Daoy (cell line): Measurements from ENCODE around the gene PARP1. TPM values are rescaled to one million over a fixed set of nuclear protein-coding genes. Genes with fewer than 3 reads are reported as not detected.
A peak's percentile ranks its signal among the peaks of the same experiment; 100 is the strongest.
"Not testable (repeated sequence)": the region's sequence is repeated elsewhere in the genome, so short reads cannot be mapped to it uniquely, and the experiment has no call there.

ENCODE experiments used
- DNase-seq: peaks from one replicate; pipeline ENCODE4 v3.0.0-alpha.2; 2015; ENCODE audit warnings: low read depth
- total RNA-seq: library from RNA; depleted of rRNA; stranded (reverse); fragments of >200 nt; shearing (Covaris generic); gene quantifications from 2 replicates; pipeline ENCODE4 v1.2.3, GENCODE V29; 2014

PARP1 gene
- total RNA-seq, 1 experiment from 2014 or later: 242 TPM

GRCh38 chr1:226428791-226429461, 21.0 kb upstream of the PARP1 start:
- peak; percentile 82 for DNase-seq

GRCh38 chr1:226428348-226428747, 20.5 kb upstream of the PARP1 start:
- no peak for DNase-seq

GRCh38 chr1:226427131-226427530, 19.2 kb upstream of the PARP1 start:
- DNase-seq: no peak

- DNase-seq: not testable (repeated sequence)
These were observed 18.5 kb upstream of the PARP1 start for GRCh38 chr1:226426395-226426794.

GRCh38 chr1:226425431-226426031, 17.6 kb upstream of the PARP1 start:
- DNase-seq: no peak

- no peak for DNase-seq
These were observed 17.1 kb upstream of the PARP1 start for GRCh38 chr1:226425004-226425378.

- DNase-seq: peak; percentile 65
These were observed 16.5 kb upstream of the PARP1 start for GRCh38 chr1:226424221-226425003.

- DNase-seq: no peak
These were observed 14.6 kb upstream of the PARP1 start for GRCh38 chr1:226422478-226422877.

- DNase-seq: no peak
These were observed 13.0 kb upstream of the PARP1 start for GRCh38 chr1:226420897-226421296.

GRCh38 chr1:226420328-226420727, 12.4 kb upstream of the PARP1 start:
- DNase-seq: no peak

- no peak for DNase-seq
These were observed 11.6 kb upstream of the PARP1 start for GRCh38 chr1:226419284-226420029.

GRCh38 chr1:226417830-226418546, 10.1 kb upstream of the PARP1 start:
- DNase-seq: no peak

GRCh38 chr1:226417350-226417749, 9.5 kb upstream of the PARP1 start:
- no peak for DNase-seq

GRCh38 chr1:226414098-226414698, 6.3 kb upstream of the PARP1 start:
- no peak for DNase-seq

- no peak for DNase-seq
These were observed 3.7 kb upstream of the PARP1 start for GRCh38 chr1:226411619-226412018.

- DNase-seq: no peak
These were observed 3.1 kb upstream of the PARP1 start for GRCh38 chr1:226410958-226411357.

- no peak for DNase-seq
These were observed 1.5 kb upstream of the PARP1 start for GRCh38 chr1:226409392-226409791.

- no peak for DNase-seq
These were observed 642 bp upstream of the PARP1 start for GRCh38 chr1:226408285-226409184.

GRCh38 chr1:226407199-226407496, 745 bp downstream of the PARP1 start:
- no peak for DNase-seq

- peak; percentile 38 for DNase-seq
These were observed 1.5 kb downstream of the PARP1 start for GRCh38 chr1:226406401-226406881.
